ENCODE data around the gene CCDC146. TPM values are rescaled to one million over a fixed set of nuclear protein-coding genes. Genes with fewer than 3 reads are reported as not detected.
A peak's percentile ranks its signal among the peaks of the same experiment; 100 is the strongest.

CCDC146 gene
- total RNA-seq, 1 donor from 2014 or later: 4.3 TPM

- no peaks in the 10 kb centered on the region for H3K27me3 ChIP-seq
- peak; percentile 40 for ATAC-seq
- H3K9me3 ChIP-seq: no peaks in the 10 kb centered on the region
- no peak for TF ChIP-seq CTCF (IDR thresholded peaks at IDR 0.05)
- no peaks in the 10 kb centered on the region for H3K36me3 ChIP-seq
- DNase-seq: no peak
- H3K27ac ChIP-seq: no peak overlapping the region
- H3K4me1 ChIP-seq: peaks cover 12% of the 10 kb centered on the region
- no peak overlapping the region for H3K4me3 ChIP-seq
- intact Hi-C loops (cut with DNase I): no loop called here
These were observed 122.0 kb downstream of the CCDC146 start for GRCh38 chr7:77244222-77244934.

- Histone ChIP-seq H3K9me3 (no peaks in the 10 kb centered on the region), H3K36me3 (no peaks in the 10 kb centered on the region), H3K4me3 (no peak overlapping the region), H3K4me1 (peaks cover 12% of the 10 kb centered on the region), H3K27me3 (no peaks in the 10 kb centered on the region), H3K27ac (no peak overlapping the region)
- DNase-seq: no peak
- intact Hi-C loops (cut with DNase I): no loop called here
- TF ChIP-seq CTCF (IDR thresholded peaks at IDR 0.05): no peak
- peak; percentile 82 for ATAC-seq
These were observed 122.8 kb downstream of the CCDC146 start for GRCh38 chr7:77245015-77245755.

- Histone ChIP-seq H3K27ac (no peak overlapping the region), H3K9me3 (no peaks in the 10 kb centered on the region), H3K4me1 (peaks cover 12% of the 10 kb centered on the region), H3K27me3 (no peaks in the 10 kb centered on the region), H3K4me3 (no peak overlapping the region), H3K36me3 (no peaks in the 10 kb centered on the region)
- DNase-seq (no peak), ATAC-seq (peak; percentile 40)
- intact Hi-C loops (cut with DNase I): no loop called here
- no peak for TF ChIP-seq CTCF (IDR thresholded peaks at IDR 0.05)
These were observed 123.7 kb downstream of the CCDC146 start for GRCh38 chr7:77246026-77246640.

- ATAC-seq (peak; percentile 93), DNase-seq (peak; percentile 81)
- Histone ChIP-seq H3K27me3 (no peaks in the 10 kb centered on the region), H3K36me3 (no peaks in the 10 kb centered on the region), H3K4me1 (peaks cover 12% of the 10 kb centered on the region), H3K27ac (no peak overlapping the region), H3K4me3 (no peak overlapping the region), H3K9me3 (no peaks in the 10 kb centered on the region)
- peak; percentile 89 for TF ChIP-seq CTCF (IDR thresholded peaks at IDR 0.05)
- intact Hi-C loops (cut with DNase I): no loop called here
These were observed 124.9 kb downstream of the CCDC146 start for GRCh38 chr7:77247206-77247850.

GRCh38 chr7:77248154-77248553 is 125.7 kb downstream of the CCDC146 start:
- H3K4me3 ChIP-seq: no peak overlapping the region
- no peaks in the 10 kb centered on the region for H3K36me3 ChIP-seq
- ATAC-seq (no peak), DNase-seq (no peak)
- TF ChIP-seq CTCF (IDR thresholded peaks at IDR 0.05): no peak
- peaks cover 12% of the 10 kb centered on the region for H3K4me1 ChIP-seq
- intact Hi-C loops (cut with DNase I): no loop called here
- H3K27ac ChIP-seq: no peak overlapping the region
- H3K27me3 ChIP-seq: no peaks in the 10 kb centered on the region
- no peaks in the 10 kb centered on the region for H3K9me3 ChIP-seq

All from upper lobe of right lung (tissue), 1 donor.